ENCODE data around the gene RPL13.

DNA sequence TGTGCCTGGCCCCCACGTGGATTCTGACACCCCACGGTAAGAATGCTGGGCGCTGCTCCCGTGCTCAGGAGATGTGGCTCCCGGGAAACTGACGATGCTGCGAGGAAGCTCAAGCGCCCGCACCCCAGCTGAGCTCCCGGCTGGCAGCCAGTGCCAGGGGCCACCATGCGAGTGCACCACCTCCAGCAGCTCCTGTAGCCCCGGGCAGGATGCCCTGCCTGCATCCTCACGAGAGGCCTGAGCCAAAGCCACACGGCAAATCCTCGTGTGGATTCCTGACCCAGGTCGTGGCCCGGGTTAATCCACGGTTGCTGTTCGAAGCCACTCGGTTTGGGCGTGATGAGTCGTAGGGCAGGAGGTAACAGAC lies 41.4 kb downstream of the RPL13 start:
- TF ChIP-seq, protein P1, sequence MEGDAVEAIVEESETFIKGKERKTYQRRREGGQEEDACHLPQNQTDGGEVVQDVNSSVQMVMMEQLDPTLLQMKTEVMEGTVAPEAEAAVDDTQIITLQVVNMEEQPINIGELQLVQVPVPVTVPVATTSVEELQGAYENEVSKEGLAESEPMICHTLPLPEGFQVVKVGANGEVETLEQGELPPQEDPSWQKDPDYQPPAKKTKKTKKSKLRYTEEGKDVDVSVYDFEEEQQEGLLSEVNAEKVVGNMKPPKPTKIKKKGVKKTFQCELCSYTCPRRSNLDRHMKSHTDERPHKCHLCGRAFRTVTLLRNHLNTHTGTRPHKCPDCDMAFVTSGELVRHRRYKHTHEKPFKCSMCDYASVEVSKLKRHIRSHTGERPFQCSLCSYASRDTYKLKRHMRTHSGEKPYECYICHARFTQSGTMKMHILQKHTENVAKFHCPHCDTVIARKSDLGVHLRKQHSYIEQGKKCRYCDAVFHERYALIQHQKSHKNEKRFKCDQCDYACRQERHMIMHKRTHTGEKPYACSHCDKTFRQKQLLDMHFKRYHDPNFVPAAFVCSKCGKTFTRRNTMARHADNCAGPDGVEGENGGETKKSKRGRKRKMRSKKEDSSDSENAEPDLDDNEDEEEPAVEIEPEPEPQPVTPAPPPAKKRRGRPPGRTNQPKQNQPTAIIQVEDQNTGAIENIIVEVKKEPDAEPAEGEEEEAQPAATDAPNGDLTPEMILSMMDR (IDR thresholded peaks at IDR 0.05 in 8 of 11, conservative IDR thresholded peaks at IDR 0.05 in 3 of 11) = no peak
- TF ChIP-seq POLR2A (IDR thresholded peaks at IDR 0.05) = no peak
- TF ChIP-seq POLR2AphosphoS5 (IDR thresholded peaks at IDR 0.05) = no peak
